ENCODE data around the gene ARRB1. TPM values are rescaled to one million over a fixed set of nuclear protein-coding genes. Genes with fewer than 3 reads are reported as not detected.
A peak's percentile ranks its signal among the peaks of the same experiment; 100 is the strongest.

ARRB1 gene
- total and polyA plus RNA-seq, 2 experiments from 2014 or later, result 4.5 to 10.7 TPM

DNA sequence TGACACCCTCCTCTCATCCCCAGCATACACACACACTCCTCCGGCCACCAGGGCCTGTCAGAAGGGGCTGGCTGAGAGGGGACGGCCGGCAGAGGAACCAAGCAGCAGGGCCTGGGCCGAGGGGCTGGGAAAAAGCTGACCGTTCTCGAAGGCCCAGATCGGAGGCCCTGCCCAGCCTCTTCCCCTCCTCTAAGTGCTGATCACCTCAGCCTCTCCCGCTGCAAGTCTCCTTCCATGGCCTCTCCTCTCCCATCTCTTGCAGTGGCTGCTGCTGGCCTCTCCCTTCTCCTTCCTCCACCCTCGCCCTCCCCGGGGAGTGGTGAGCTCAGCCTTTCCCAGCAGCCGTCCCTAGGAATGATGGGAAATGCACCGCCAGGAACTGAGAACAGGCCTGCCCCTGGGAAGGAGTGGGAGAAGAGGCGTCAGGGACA lies 39.6 kb downstream of the ARRB1 start:
- no peaks in the 10 kb centered on the region for H3K9me3 ChIP-seq (ENCODE audit: low read depth)
- H3K4me1 ChIP-seq (ENCODE audit: low read depth), result no peaks in the 10 kb centered on the region
- TF ChIP-seq, protein P1, sequence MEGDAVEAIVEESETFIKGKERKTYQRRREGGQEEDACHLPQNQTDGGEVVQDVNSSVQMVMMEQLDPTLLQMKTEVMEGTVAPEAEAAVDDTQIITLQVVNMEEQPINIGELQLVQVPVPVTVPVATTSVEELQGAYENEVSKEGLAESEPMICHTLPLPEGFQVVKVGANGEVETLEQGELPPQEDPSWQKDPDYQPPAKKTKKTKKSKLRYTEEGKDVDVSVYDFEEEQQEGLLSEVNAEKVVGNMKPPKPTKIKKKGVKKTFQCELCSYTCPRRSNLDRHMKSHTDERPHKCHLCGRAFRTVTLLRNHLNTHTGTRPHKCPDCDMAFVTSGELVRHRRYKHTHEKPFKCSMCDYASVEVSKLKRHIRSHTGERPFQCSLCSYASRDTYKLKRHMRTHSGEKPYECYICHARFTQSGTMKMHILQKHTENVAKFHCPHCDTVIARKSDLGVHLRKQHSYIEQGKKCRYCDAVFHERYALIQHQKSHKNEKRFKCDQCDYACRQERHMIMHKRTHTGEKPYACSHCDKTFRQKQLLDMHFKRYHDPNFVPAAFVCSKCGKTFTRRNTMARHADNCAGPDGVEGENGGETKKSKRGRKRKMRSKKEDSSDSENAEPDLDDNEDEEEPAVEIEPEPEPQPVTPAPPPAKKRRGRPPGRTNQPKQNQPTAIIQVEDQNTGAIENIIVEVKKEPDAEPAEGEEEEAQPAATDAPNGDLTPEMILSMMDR (IDR thresholded peaks at IDR 0.05; ENCODE audit: low read depth, low read length), result no peak
- H3K27me3 ChIP-seq, result no peaks in the 10 kb centered on the region
- DNase-seq (ENCODE audit: low read depth in 1 of 2, low spot score in 1 of 2), result peak in 1 of 2 donors; percentile 84
- H3K4me3 ChIP-seq, result no peak overlapping the region
- H3K27ac ChIP-seq, result peak overlapping the region; percentile 23
- no peaks in the 10 kb centered on the region for H3K36me3 ChIP-seq

DNA sequence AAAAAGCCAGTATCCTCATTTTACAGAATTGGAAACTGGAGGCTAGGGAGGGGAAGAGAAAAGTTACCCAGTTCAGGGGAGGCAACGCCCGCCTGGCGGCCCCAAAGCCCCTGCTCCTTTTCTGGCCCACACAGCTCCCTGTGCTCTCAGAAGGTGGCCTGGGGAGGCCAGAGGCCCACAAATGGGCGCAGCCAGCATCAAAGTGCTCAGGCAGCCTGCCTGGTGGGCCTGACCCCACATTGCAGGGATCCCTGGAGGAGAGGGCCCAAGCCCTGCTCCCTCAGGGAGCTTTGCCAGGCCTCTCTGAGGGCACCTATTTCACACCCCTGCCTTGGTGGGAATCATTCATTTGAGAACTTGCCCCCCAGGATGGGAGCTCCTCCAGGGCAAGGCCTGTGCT lies 42.5 kb downstream of the ARRB1 start:
- Histone ChIP-seq H3K4me1 (ENCODE audit: low read depth) (no peaks in the 10 kb centered on the region), H3K9me3 (ENCODE audit: low read depth) (no peaks in the 10 kb centered on the region), H3K36me3 (no peaks in the 10 kb centered on the region), H3K27me3 (no peaks in the 10 kb centered on the region), H3K4me3 (no peak overlapping the region), H3K27ac (no peak overlapping the region)
- TF ChIP-seq, protein P1 (IDR thresholded peaks at IDR 0.05; ENCODE audit: low read depth, low read length), result no peak
- no peak for DNase-seq (ENCODE audit: low read depth in 1 of 2, low spot score in 1 of 2)

DNA sequence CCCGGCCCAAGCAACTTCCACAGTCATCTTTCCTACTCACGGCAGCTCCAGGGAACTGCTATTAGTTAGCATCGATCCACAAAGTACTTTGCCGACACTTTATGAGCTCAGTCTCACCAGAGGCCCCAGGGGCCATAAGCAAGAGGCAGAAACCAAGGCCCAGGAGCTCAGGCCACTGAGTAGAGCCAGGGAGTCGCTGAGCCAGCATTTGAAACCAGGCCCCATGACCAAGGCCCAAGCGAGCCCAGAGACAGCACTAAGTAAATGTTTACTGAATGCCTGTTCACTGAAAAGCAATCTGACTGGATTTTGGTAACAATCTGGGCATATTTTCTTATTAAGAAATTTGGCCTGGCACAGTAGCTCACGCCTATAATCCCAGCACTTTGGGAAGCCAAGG lies 43.3 kb downstream of the ARRB1 start:
- no peaks in the 10 kb centered on the region for H3K4me1 ChIP-seq (ENCODE audit: low read depth)
- H3K27me3 ChIP-seq, result no peaks in the 10 kb centered on the region
- H3K27ac ChIP-seq, result no peak overlapping the region
- no peak overlapping the region for H3K4me3 ChIP-seq
- no peaks in the 10 kb centered on the region for H3K36me3 ChIP-seq
- no peaks in the 10 kb centered on the region for H3K9me3 ChIP-seq (ENCODE audit: low read depth)
- no peak for DNase-seq (ENCODE audit: low read depth in 1 of 2, low spot score in 1 of 2)
- TF ChIP-seq, protein P1 (IDR thresholded peaks at IDR 0.05; ENCODE audit: low read depth, low read length), result no peak

DNA sequence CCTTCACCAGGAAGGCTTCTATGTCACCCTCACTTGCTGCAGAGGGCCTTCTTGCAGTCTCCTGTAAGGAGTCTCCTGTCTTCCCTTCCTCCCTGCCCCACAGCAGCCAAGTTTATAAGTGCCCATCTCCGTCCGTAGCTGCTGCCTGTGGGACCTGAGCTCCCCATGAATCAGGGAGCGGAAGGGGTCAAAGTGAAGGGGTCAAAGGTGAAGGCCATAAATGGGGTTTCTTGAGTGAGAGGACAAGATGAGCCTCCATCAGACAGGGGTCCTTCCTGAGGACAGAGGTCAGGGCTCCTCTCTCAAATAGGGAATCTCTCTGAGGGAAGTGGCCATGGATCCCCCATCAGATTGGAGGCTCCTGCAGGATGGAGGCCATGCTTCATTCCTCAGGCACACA lies 44.4 kb downstream of the ARRB1 start:
- TF ChIP-seq, protein P1 (IDR thresholded peaks at IDR 0.05; ENCODE audit: low read depth, low read length), result no peak
- no peak for DNase-seq (ENCODE audit: low read depth in 1 of 2, low spot score in 1 of 2)
- no peaks in the 10 kb centered on the region for H3K4me1 ChIP-seq (ENCODE audit: low read depth)
- no peaks in the 10 kb centered on the region for H3K27me3 ChIP-seq
- H3K27ac ChIP-seq, result no peak overlapping the region
- no peak overlapping the region for H3K4me3 ChIP-seq
- no peaks in the 10 kb centered on the region for H3K9me3 ChIP-seq (ENCODE audit: low read depth)
- H3K36me3 ChIP-seq, result no peaks in the 10 kb centered on the region

DNA sequence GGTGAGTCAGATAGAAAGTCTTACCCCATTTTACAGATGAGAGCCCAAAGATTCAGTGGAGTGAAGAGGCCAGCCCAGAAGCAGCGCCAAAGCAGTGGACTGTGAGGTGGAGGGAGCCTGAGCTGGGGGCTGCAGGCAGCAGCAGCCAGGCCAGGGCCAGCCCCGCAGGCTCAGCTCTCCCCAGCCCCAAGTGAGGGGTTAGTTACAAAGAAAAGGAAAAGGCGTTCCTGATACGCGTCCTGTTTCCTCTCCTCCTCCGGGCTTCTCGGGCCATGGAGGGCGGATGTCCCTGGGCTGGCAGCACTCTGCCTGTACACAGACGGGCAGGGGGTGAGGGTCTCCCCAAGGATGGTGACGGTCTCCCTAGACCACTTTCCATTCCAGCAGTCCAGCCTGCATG lies 44.9 kb downstream of the ARRB1 start:
- no peaks in the 10 kb centered on the region for H3K36me3 ChIP-seq
- TF ChIP-seq, protein P1 (IDR thresholded peaks at IDR 0.05; ENCODE audit: low read depth, low read length), result no peak
- no peak overlapping the region for H3K27ac ChIP-seq
- H3K4me3 ChIP-seq, result no peak overlapping the region
- H3K4me1 ChIP-seq (ENCODE audit: low read depth), result peaks cover 3% of the 10 kb centered on the region
- no peaks in the 10 kb centered on the region for H3K27me3 ChIP-seq
- no peaks in the 10 kb centered on the region for H3K9me3 ChIP-seq (ENCODE audit: low read depth)
- no peak for DNase-seq (ENCODE audit: low read depth in 1 of 2, low spot score in 1 of 2)

DNA sequence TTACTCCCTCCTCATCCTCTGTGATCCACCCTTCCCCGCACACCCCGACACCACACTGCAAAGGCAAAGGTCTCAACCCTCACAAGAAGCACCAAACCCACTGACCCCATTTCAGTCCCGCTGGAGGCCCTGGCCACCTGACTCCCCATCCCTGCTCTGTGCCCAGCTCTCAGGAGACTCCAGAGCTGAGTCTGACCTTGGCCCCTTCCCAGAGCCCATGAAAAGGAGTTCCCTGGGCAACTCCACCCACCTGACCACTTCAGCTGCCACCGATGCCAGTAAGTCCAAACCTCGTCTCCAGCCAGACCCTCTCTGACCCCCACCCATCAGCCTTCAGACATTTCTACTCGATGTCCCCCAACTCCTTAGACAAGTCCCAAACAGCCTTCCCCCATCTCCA lies 45.5 kb downstream of the ARRB1 start:
- no peak for DNase-seq (ENCODE audit: low read depth in 1 of 2, low spot score in 1 of 2)
- TF ChIP-seq, protein P1 (IDR thresholded peaks at IDR 0.05; ENCODE audit: low read depth, low read length), result no peak
- no peaks in the 10 kb centered on the region for H3K36me3 ChIP-seq
- H3K4me1 ChIP-seq (ENCODE audit: low read depth), result peaks cover 7% of the 10 kb centered on the region
- H3K9me3 ChIP-seq (ENCODE audit: low read depth), result no peaks in the 10 kb centered on the region
- no peak overlapping the region for H3K4me3 ChIP-seq
- H3K27ac ChIP-seq, result no peak overlapping the region
- H3K27me3 ChIP-seq, result no peaks in the 10 kb centered on the region

All from cardiac muscle cell (in vitro differentiated cells and primary cell).